Neural crest cell (in vitro differentiated cells): ENCODE data around the gene FAM217B. TPM values are rescaled to one million over a fixed set of nuclear protein-coding genes. Genes with fewer than 3 reads are reported as not detected.

Experiments
- DNase-seq: peaks from one replicate; pipeline ENCODE4 v3.0.0; 2021; ENCODE audit warnings: low read depth, mixed read lengths, low spot score
- H3K27ac Mint-ChIP-seq: one replicate; pipeline ENCODE4 v1.8.0; 2021; ENCODE audit warnings: mild to moderate bottlenecking, mixed read lengths; ENCODE audit not compliant: unreplicated experiment
- H3K27me3 Mint-ChIP-seq: 2 replicates; pipeline ENCODE4 v1.8.0; 2021; ENCODE audit warnings: low read depth, mild to moderate bottlenecking, mixed read lengths
- H3K36me3 Mint-ChIP-seq: 2 replicates; pipeline ENCODE4 v1.8.0; 2021; ENCODE audit warnings: low read depth, mild to moderate bottlenecking, mixed read lengths
- H3K4me1 Mint-ChIP-seq: 2 replicates; pipeline ENCODE4 v1.8.0; 2021; ENCODE audit warnings: mixed read lengths
- H3K4me3 Mint-ChIP-seq: one replicate; pipeline ENCODE4 v1.8.0; 2021; ENCODE audit warnings: mild to moderate bottlenecking, mixed read lengths
- H3K9me3 Mint-ChIP-seq: 2 replicates; pipeline ENCODE4 v1.8.0; 2021; ENCODE audit warnings: mixed read lengths
- CTCF ChIP-seq: fragments of 200-600 bp; sonication (generic); conservative IDR thresholded peaks from 2 replicates; pipeline ENCODE4 v1.5.0; 2021; ENCODE audit warnings: antibody characterized with exemption, mild to moderate bottlenecking
- total RNA-seq: library from RNA; stranded (reverse); gene quantifications from 2 replicates; pipeline ENCODE4 v1.2.1, GENCODE V29; 2021

FAM217B gene
- total RNA-seq, 1 donor from 2014 or later, result 47.9 TPM

- H3K9me3 Mint-ChIP-seq, result no peaks in the 10 kb centered on the region
- H3K27ac Mint-ChIP-seq, result no peak overlapping the region
- H3K36me3 Mint-ChIP-seq, result peaks cover 2% of the 10 kb centered on the region
- H3K27me3 Mint-ChIP-seq, result peaks cover 13% of the 10 kb centered on the region
- H3K4me3 Mint-ChIP-seq, result no peak overlapping the region
- TF ChIP-seq CTCF, result no peak
- DNase-seq, result no peak
- no peaks in the 10 kb centered on the region for H3K4me1 Mint-ChIP-seq
Measured at GRCh38 chr20:59908855-59909254, 31.3 kb upstream of the FAM217B start.

- H3K27me3 Mint-ChIP-seq, result peaks cover 2% of the 10 kb centered on the region
- no peak for DNase-seq
- H3K4me1 Mint-ChIP-seq, result no peaks in the 10 kb centered on the region
- H3K4me3 Mint-ChIP-seq, result no peak overlapping the region
- TF ChIP-seq CTCF, result no peak
- no peaks in the 10 kb centered on the region for H3K36me3 Mint-ChIP-seq
- H3K9me3 Mint-ChIP-seq, result no peaks in the 10 kb centered on the region
- no peak overlapping the region for H3K27ac Mint-ChIP-seq
Measured at GRCh38 chr20:59911041-59911440, 29.1 kb upstream of the FAM217B start.

- Mint-ChIP-seq H3K27ac (no peak overlapping the region), H3K4me3 (no peak overlapping the region), H3K36me3 (no peaks in the 10 kb centered on the region), H3K27me3 (no peaks in the 10 kb centered on the region), H3K9me3 (no peaks in the 10 kb centered on the region), H3K4me1 (no peaks in the 10 kb centered on the region)
- no peak for TF ChIP-seq CTCF
- DNase-seq, result no peak
Measured at GRCh38 chr20:59912609-59913008, 27.6 kb upstream of the FAM217B start.

- H3K36me3 Mint-ChIP-seq, result no peaks in the 10 kb centered on the region
- H3K27me3 Mint-ChIP-seq, result no peaks in the 10 kb centered on the region
- H3K4me1 Mint-ChIP-seq, result peaks cover 11% of the 10 kb centered on the region
- H3K27ac Mint-ChIP-seq, result no peak overlapping the region
- DNase-seq, result no peak
- no peaks in the 10 kb centered on the region for H3K9me3 Mint-ChIP-seq
- TF ChIP-seq CTCF, result no peak
- H3K4me3 Mint-ChIP-seq, result no peak overlapping the region
Measured at GRCh38 chr20:59920944-59921343, 19.2 kb upstream of the FAM217B start.

GRCh38 chr20:59923514-59923913 lies 16.7 kb upstream of the FAM217B start:
- Mint-ChIP-seq H3K27me3 (no peaks in the 10 kb centered on the region), H3K36me3 (no peaks in the 10 kb centered on the region), H3K4me1 (peaks cover 13% of the 10 kb centered on the region), H3K4me3 (no peak overlapping the region), H3K9me3 (no peaks in the 10 kb centered on the region), H3K27ac (no peak overlapping the region)
- no peak for TF ChIP-seq CTCF
- no peak for DNase-seq

GRCh38 chr20:59925359-59925758 lies 14.8 kb upstream of the FAM217B start:
- DNase-seq, result no peak
- Mint-ChIP-seq H3K36me3 (no peaks in the 10 kb centered on the region), H3K27me3 (no peaks in the 10 kb centered on the region), H3K27ac (no peak overlapping the region), H3K4me1 (peaks cover 13% of the 10 kb centered on the region), H3K9me3 (no peaks in the 10 kb centered on the region), H3K4me3 (no peak overlapping the region)
- no peak for TF ChIP-seq CTCF
